ENCODE measurements around the gene CLRN3.
A peak's percentile ranks its signal among the peaks of the same experiment; 100 is the strongest.

Gene CLRN3

GRCh38 chr10:127892743-127893142, at the start of gene CLRN3:
TSS of gene CLRN3 (minus strand) at chr10:127892941. CDS start at chr10:127892784, 157 bp downstream.
- Histone ChIP-seq H3K9ac (no peak within 1 kb of the TSS), H3K4me2 (no peak within 1 kb of the TSS), H3K36me3 (no peaks in the 10 kb centered on the region), H3K4me3 (no peak within 1 kb of the TSS), H3K4me1 (peaks cover 0 to 29% (median 2%) of the 10 kb centered on the region in 10 experiments; a peak in 7 of 20 replicates), H3K27ac (no peak within 1 kb of the TSS), H4K20me1 (no peaks in the 10 kb centered on the region), H3K9me3 (replicated peaks in 1 of 11) (peaks cover 1 to 9% (median 8%) of the 10 kb centered on the region in 11 experiments; a peak in 13 of 22 replicates), H3K27me3 (no peaks in the 10 kb centered on the region)
- TF ChIP-seq Cebpa-rat (IDR thresholded peaks at IDR 0.05): no peak

GRCh38 chr10:127940866-127941640, 48.3 kb upstream of the CLRN3 start:
- Histone ChIP-seq H3K9me3 (replicated peaks in 1 of 11) (no peaks in the 10 kb centered on the region), H3K9ac (no peak overlapping the region), H3K27ac (no peak overlapping the region), H4K20me1 (peaks cover 0 to 25% (median 0%) of the 10 kb centered on the region in 11 experiments; a peak in 5 of 22 replicates), H3K27me3 (no peaks in the 10 kb centered on the region), H3K36me3 (peaks cover 0 to 11% (median 0%) of the 10 kb centered on the region in 11 experiments; a peak in 1 of 22 replicates), H3K4me2 (peak overlapping the region in 4 of 11 experiments; percentile 10 to 43 (median 36); a peak in 5 of 22 replicates), H3K4me1 (peaks cover 29 to 53% (median 38%) of the 10 kb centered on the region in 10 experiments), H3K4me3 (no peak overlapping the region)
- no peak for TF ChIP-seq Cebpa-rat (IDR thresholded peaks at IDR 0.05)

- Histone ChIP-seq H3K27me3 (no peaks in the 10 kb centered on the region), H3K4me3 (no peak overlapping the region), H3K36me3 (peaks cover 0 to 23% (median 0%) of the 10 kb centered on the region in 11 experiments; a peak in 10 of 22 replicates), H3K4me1 (peaks cover 19 to 50% (median 26%) of the 10 kb centered on the region in 10 experiments), H3K27ac (no peak overlapping the region), H3K9ac (no peak overlapping the region), H3K9me3 (replicated peaks in 1 of 11) (no peaks in the 10 kb centered on the region), H4K20me1 (peaks cover 0 to 16% (median 0%) of the 10 kb centered on the region in 11 experiments; a peak in 5 of 22 replicates), H3K4me2 (no peak overlapping the region; a peak in 1 of 22 replicates)
- TF ChIP-seq Cebpa-rat (IDR thresholded peaks at IDR 0.05): no peak
Observed at GRCh38 chr10:127939786-127940330, 47.1 kb upstream of the CLRN3 start.

GRCh38 chr10:127937915-127938463, 45.2 kb upstream of the CLRN3 start:
- no peak overlapping the region for H3K27ac ChIP-seq
- peaks cover 7 to 37% (median 22%) of the 10 kb centered on the region in 10 experiments for H3K4me1 ChIP-seq
- no peak overlapping the region for H3K4me3 ChIP-seq
- H3K9ac ChIP-seq: no peak overlapping the region
- peaks cover 0 to 33% (median 0%) of the 10 kb centered on the region in 11 experiments; a peak in 10 of 22 replicates for H3K36me3 ChIP-seq
- H4K20me1 ChIP-seq: peaks cover 0 to 16% (median 0%) of the 10 kb centered on the region in 11 experiments; a peak in 5 of 22 replicates
- no peak overlapping the region for H3K4me2 ChIP-seq
- peaks cover 0 to under 1% (median 0%) of the 10 kb centered on the region in 11 experiments; a peak in 3 of 22 replicates for H3K9me3 ChIP-seq (replicated peaks in 1 of 11)
- no peak for TF ChIP-seq Cebpa-rat (IDR thresholded peaks at IDR 0.05)
- H3K27me3 ChIP-seq: no peaks in the 10 kb centered on the region

GRCh38 chr10:127937069-127937468, 44.3 kb upstream of the CLRN3 start:
- no peak for TF ChIP-seq Cebpa-rat (IDR thresholded peaks at IDR 0.05)
- Histone ChIP-seq H3K27ac (no peak overlapping the region), H3K4me3 (no peak overlapping the region), H3K9ac (no peak overlapping the region), H3K4me1 (peaks cover 0 to 31% (median 18%) of the 10 kb centered on the region in 10 experiments; a peak in 12 of 20 replicates), H3K27me3 (no peaks in the 10 kb centered on the region), H3K9me3 (replicated peaks in 1 of 11) (peaks cover 0 to 8% (median 5%) of the 10 kb centered on the region in 11 experiments; a peak in 8 of 22 replicates), H3K4me2 (no peak overlapping the region), H4K20me1 (peaks cover 0 to 16% (median 0%) of the 10 kb centered on the region in 11 experiments; a peak in 5 of 22 replicates), H3K36me3 (peaks cover 0 to 41% (median 0%) of the 10 kb centered on the region in 11 experiments; a peak in 10 of 22 replicates)

GRCh38 chr10:127935071-127935561, 42.4 kb upstream of the CLRN3 start:
- H3K27ac ChIP-seq: no peak overlapping the region
- peaks cover 0 to 41% (median 0%) of the 10 kb centered on the region in 11 experiments; a peak in 10 of 22 replicates for H3K36me3 ChIP-seq
- H3K9ac ChIP-seq: no peak overlapping the region
- H3K4me1 ChIP-seq: peaks cover 0 to 19% (median 6%) of the 10 kb centered on the region in 10 experiments; a peak in 10 of 20 replicates
- no peak overlapping the region for H3K4me3 ChIP-seq
- H3K9me3 ChIP-seq (replicated peaks in 1 of 11): peaks cover 0 to 12% (median 5%) of the 10 kb centered on the region in 11 experiments; a peak in 8 of 22 replicates
- H3K4me2 ChIP-seq: peak overlapping the region in 2 of 11 experiments; percentile 15 to 21; a peak in 2 of 22 replicates
- no peak for TF ChIP-seq Cebpa-rat (IDR thresholded peaks at IDR 0.05)
- peaks cover 0 to 9% (median 0%) of the 10 kb centered on the region in 11 experiments; a peak in 4 of 22 replicates for H4K20me1 ChIP-seq
- no peaks in the 10 kb centered on the region for H3K27me3 ChIP-seq

- TF ChIP-seq Cebpa-rat (IDR thresholded peaks at IDR 0.05): no peak
- H3K36me3 ChIP-seq: peaks cover 0 to 41% (median 0%) of the 10 kb centered on the region in 11 experiments; a peak in 10 of 22 replicates
- no peak overlapping the region for H3K4me2 ChIP-seq
- no peaks in the 10 kb centered on the region for H3K27me3 ChIP-seq
- H3K9ac ChIP-seq: no peak overlapping the region
- H3K9me3 ChIP-seq (replicated peaks in 1 of 11): peaks cover 0 to 12% (median 5%) of the 10 kb centered on the region in 11 experiments; a peak in 8 of 22 replicates
- H3K27ac ChIP-seq: no peak overlapping the region
- H3K4me3 ChIP-seq: no peak overlapping the region
- H4K20me1 ChIP-seq: peaks cover 0 to 3% (median 0%) of the 10 kb centered on the region in 11 experiments; a peak in 2 of 22 replicates
- peaks cover 0 to 15% (median 4%) of the 10 kb centered on the region in 10 experiments; a peak in 9 of 20 replicates for H3K4me1 ChIP-seq
Observed at GRCh38 chr10:127934383-127934782, 41.6 kb upstream of the CLRN3 start.

GRCh38 chr10:127933271-127933670, 40.5 kb upstream of the CLRN3 start:
- Histone ChIP-seq H3K27ac (no peak overlapping the region), H4K20me1 (peaks cover 0 to 3% (median 0%) of the 10 kb centered on the region in 11 experiments; a peak in 1 of 22 replicates), H3K9me3 (replicated peaks in 1 of 11) (peaks cover 0 to 12% (median 5%) of the 10 kb centered on the region in 11 experiments; a peak in 8 of 22 replicates), H3K36me3 (peaks cover 0 to 41% (median 0%) of the 10 kb centered on the region in 11 experiments; a peak in 10 of 22 replicates), H3K4me2 (peak overlapping the region in 1 of 11 experiments; percentile 4; a peak in 1 of 22 replicates), H3K9ac (no peak overlapping the region), H3K27me3 (no peaks in the 10 kb centered on the region), H3K4me1 (peaks cover 0 to 23% (median 7%) of the 10 kb centered on the region in 10 experiments; a peak in 13 of 20 replicates), H3K4me3 (no peak overlapping the region)
- no peak for TF ChIP-seq Cebpa-rat (IDR thresholded peaks at IDR 0.05)

Measured in BLaER1 treated with 17β-estradiol and CSF1 and Interleukin-3, amounts not matched to agents 10 nM and 100 nM (cell line).